Measurements from ENCODE around the gene CYFIP2.

The CYFIP2 gene

DNA sequence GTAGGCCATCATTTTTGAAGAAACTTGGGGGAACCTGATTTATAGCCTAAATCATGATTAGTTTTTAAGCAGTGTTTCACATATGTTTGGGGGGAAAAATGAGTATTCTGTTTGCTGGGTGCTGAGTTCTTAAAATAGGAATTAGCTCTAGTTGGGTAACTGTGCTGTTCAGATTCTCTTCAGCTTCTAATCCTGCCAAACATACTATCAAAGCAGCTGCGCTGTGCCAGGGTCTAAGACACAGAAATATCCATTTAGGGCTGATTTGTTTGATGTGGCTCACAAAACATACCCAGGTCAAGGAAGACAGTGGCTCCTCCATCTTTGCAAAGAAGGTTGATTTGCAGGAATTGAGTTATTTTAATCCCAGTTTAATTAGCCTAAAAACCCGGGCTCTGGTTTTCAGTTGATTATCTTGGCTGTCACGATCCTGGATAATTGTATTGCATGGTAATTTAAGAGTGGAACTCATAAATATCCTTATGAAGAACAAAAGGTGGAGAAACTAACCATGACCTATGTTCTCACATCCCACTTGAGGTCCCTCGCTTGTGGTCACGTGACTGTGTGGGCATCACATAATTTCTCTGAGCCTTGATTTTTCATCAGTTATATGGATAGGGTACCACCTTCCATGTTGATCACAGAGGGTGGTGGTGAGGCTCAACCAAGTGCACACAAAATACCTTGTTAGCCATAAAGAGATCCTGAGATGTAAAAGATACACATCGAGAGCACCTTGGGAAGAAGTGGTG is 18.7 kb downstream of the CYFIP2 start:
- peaks cover 71% of the 10 kb centered on the region for H3K36me3 ChIP-seq
- no peaks in the 10 kb centered on the region for H3K27me3 ChIP-seq
- H3K27ac ChIP-seq = no peak overlapping the region
- no peak overlapping the region for H3K4me2 ChIP-seq
- no peak for TF ChIP-seq Cebpa-rat (IDR thresholded peaks at IDR 0.05)
- H3K4me3 ChIP-seq = no peak overlapping the region
- peaks cover 99% of the 10 kb centered on the region for H4K20me1 ChIP-seq
- no peaks in the 10 kb centered on the region for H3K9me3 ChIP-seq
- peaks cover 32% of the 10 kb centered on the region for H3K4me1 ChIP-seq
- no peak overlapping the region for H3K9ac ChIP-seq

DNA sequence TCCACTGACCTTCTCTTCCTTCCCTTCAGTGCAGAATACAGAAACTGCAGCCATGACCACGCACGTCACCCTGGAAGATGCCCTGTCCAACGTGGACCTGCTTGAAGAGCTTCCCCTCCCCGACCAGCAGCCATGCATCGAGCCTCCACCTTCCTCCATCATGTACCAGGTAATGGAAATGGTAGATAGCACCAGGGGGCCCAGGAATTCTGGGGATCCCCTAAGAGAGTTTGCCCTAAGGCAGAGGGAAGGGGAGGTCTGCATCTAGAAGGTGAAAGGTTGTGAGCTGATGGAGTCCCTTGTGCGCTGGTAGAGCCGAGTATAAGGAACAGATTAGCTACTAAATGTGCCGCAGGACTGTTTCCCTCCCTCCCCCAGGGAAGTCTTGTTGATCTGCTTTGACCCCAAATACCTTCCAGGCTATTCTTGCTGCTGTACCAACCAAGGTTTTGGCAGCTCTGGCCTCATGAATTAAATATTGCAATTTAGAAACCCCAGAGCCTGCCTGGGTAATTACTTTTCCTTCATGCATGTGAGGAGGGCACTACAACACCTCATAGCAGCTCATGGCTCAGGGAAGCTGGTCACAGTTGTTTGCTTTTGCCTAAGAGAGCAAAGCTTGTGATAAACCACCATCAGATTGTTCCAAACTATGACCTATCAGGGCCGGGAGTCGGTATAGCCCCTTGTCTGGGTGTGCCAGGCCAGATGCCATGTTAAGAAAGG is 19.6 kb downstream of the CYFIP2 start:
- Histone ChIP-seq H3K4me2 (no peak overlapping the region), H3K4me1 (peaks cover 32% of the 10 kb centered on the region), H3K4me3 (no peak overlapping the region), H3K27ac (no peak overlapping the region), H3K36me3 (peaks cover 76% of the 10 kb centered on the region), H4K20me1 (peaks cover 99% of the 10 kb centered on the region), H3K9me3 (no peaks in the 10 kb centered on the region), H3K27me3 (no peaks in the 10 kb centered on the region), H3K9ac (no peak overlapping the region)
- TF ChIP-seq Cebpa-rat (IDR thresholded peaks at IDR 0.05) = no peak

DNA sequence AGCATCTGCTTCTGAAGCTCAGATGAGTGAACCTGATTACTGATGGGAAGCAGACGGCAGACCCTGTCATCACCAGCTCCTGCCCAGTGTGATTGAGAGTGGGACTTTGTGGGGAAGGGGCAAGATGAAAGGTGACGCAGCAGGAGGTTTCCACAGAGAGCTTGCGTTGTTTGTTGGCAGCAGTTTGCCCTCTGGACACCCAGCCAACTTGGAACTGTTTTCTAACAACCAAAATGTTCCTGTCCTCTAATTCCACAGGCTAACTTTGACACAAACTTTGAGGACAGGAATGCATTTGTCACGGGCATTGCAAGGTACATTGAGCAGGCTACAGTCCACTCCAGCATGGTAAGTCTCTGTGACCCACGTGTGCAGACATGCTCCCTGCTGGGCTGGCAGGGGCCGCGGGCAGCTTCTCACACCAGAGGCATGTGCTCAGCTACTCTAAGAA is 20.9 kb downstream of the CYFIP2 start:
- H3K9ac ChIP-seq = no peak overlapping the region
- H3K27ac ChIP-seq = no peak overlapping the region
- H3K4me1 ChIP-seq = peaks cover 30% of the 10 kb centered on the region
- no peak for TF ChIP-seq Cebpa-rat (IDR thresholded peaks at IDR 0.05)
- H3K36me3 ChIP-seq = peaks cover 83% of the 10 kb centered on the region
- H3K4me2 ChIP-seq = no peak overlapping the region
- H3K4me3 ChIP-seq = no peak overlapping the region
- no peaks in the 10 kb centered on the region for H3K9me3 ChIP-seq
- no peaks in the 10 kb centered on the region for H3K27me3 ChIP-seq
- H4K20me1 ChIP-seq = peaks cover 99% of the 10 kb centered on the region

DNA sequence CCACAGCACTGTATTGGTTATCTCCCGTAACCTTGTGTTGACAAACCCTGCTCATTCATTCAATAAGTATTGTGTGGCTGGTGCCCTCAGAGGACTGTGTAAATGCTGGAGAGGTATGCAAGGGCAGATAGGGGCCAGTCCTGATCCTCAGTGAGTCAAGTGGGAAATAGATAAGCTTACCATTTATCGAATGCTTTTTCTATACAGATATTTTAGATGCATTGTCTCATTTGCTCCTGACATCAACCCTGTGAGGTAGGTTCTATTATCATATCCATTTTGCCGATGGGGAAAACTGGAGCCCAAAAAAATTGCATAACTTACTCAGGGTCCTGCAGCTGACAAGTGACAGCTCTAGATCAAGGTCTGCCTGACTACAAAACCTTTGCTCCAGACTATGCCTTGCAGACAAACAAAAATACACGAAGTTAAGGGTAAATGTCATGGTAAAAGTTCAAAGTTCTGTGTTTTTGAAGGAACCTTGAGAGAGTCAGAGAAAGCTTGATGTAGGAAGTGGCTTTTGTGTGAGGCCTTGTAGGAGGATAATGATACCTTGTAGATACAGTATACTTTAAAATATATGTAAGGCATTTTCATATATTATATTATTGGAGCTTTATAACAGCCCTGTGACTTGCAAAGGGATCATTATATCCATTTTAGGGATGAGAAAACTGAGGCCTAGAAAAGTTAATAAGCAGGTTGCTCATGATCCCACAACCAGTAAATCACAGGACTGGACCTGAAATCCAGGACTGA is 22.7 kb downstream of the CYFIP2 start:
- Histone ChIP-seq H3K4me3 (no peak overlapping the region), H3K4me2 (no peak overlapping the region), H3K4me1 (peaks cover 12% of the 10 kb centered on the region), H3K36me3 (peaks cover 90% of the 10 kb centered on the region), H3K9ac (no peak overlapping the region), H3K9me3 (no peaks in the 10 kb centered on the region), H4K20me1 (peaks cover 99% of the 10 kb centered on the region), H3K27ac (no peak overlapping the region), H3K27me3 (no peaks in the 10 kb centered on the region)
- TF ChIP-seq Cebpa-rat (IDR thresholded peaks at IDR 0.05) = no peak

DNA sequence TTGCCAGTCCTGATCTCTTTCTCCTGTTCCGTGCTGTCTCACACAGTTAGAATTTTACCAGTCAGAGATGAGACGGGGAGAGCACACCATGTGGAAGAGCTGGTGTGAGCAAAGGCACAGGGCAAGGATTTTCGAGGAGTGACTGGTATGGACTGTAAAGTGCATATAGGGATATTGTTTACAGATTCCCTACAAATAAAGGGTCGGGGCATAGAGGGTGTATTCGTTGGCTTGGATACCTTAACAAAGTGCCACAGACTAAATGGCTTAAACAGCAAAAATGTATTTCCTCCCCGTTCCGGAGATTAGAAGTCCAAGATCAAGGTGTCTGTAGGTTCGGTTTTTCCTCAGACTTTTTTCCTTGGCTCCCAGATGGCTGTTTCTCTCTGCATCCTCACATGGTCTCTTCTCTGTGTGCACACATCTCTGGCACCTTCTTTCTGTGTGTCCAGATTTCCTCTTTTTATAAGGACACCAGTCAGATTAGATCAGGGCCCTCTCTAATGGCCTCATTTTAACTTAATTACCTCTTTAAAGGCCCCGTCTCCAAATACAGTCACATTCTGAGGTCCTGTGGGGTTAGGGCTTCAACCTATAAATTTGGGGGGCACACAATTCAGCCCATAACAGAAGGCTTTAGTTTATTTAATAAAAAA is 23.4 kb downstream of the CYFIP2 start:
- H3K9ac ChIP-seq = no peak overlapping the region
- H4K20me1 ChIP-seq = peaks cover 99% of the 10 kb centered on the region
- H3K27ac ChIP-seq = no peak overlapping the region
- H3K9me3 ChIP-seq = no peaks in the 10 kb centered on the region
- H3K4me3 ChIP-seq = no peak overlapping the region
- H3K4me2 ChIP-seq = no peak overlapping the region
- peaks cover 7% of the 10 kb centered on the region; the same call in 1 of the 2 replicates for H3K4me1 ChIP-seq
- H3K36me3 ChIP-seq = peaks cover 96% of the 10 kb centered on the region
- no peak for TF ChIP-seq Cebpa-rat (IDR thresholded peaks at IDR 0.05)
- H3K27me3 ChIP-seq = no peaks in the 10 kb centered on the region

DNA sequence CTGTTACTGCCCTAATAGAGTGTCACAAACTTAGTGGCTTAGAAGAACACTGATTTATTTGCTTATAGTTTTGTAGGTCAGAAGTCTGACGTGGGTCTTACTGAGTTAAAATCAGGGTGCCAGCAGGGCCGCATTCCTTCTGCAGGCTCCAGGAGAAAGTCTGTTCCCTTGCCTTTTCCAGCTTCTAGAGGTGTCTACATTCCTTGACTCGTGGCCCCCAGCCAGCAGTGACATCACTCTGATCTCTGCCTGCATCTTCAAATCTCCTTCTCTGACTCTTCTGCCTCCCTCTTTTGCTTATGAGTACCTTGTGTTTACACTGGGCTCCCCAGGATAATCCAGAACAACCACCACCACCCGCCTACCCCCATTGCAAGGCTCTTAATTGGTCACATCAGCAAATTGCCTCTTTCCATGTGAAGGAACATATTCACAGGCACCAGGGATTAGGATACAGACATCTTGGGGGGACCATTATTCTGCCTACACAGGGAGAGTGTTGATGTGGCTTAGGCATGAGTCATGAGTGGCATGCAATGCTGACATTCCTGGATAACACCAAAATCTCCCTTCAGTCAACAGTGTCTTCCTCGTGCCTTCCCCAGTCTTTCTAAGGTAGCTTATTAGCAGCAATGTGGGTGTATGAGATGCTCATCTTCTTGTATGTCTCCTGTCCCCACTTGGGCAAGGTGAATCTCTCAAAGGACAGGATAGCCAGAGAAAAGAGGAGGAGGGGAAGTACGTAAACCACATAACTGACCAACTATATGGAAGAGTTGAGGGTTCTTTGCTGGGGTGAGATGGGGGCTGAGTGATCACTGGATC is 24.4 kb downstream of the CYFIP2 start:
- TF ChIP-seq Cebpa-rat (IDR thresholded peaks at IDR 0.05) = no peak
- Histone ChIP-seq H4K20me1 (peaks cover 99% of the 10 kb centered on the region), H3K4me3 (no peak overlapping the region), H3K27me3 (no peaks in the 10 kb centered on the region), H3K9ac (no peak overlapping the region), H3K4me2 (no peak overlapping the region), H3K27ac (no peak overlapping the region), H3K4me1 (no peaks in the 10 kb centered on the region), H3K36me3 (peaks cover 96% of the 10 kb centered on the region), H3K9me3 (no peaks in the 10 kb centered on the region)

DNA sequence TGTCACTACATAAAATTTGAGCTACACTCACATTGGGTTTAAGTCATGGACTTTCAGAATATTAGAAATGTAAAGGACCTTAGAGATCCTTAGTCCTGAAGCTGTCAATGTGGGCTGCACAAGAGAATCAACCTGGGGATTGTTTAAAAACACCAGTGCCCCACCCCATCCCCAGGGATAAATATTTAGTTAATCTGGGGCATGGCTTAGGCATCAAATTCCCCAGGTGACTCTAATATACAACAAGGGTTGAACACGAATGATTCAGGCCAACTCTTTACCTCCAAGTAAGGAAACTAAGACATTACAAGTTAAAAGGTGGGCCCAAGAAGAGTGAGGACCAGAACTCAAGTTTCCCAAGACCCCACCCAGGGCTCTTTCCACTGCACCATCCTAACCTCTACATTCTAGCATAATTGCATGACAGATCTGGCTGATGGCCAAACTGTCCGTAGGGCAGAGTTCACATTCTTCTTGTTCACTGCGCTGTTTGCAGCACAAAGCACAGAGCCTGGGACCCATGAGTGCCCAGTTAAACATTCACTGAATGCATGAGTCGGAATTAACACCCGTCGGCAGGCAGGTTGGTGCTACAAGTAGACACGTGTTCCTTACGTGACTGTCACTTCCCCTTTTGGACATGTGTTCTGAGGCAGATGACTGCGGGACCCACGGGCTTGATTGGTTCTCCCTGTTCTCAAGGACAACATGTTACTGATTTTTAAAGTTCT is 25.2 kb downstream of the CYFIP2 start:
- H3K9ac ChIP-seq = no peak overlapping the region
- peaks cover 100% of the 10 kb centered on the region for H4K20me1 ChIP-seq
- peaks cover 98% of the 10 kb centered on the region for H3K36me3 ChIP-seq
- TF ChIP-seq Cebpa-rat (IDR thresholded peaks at IDR 0.05) = no peak
- H3K27me3 ChIP-seq = no peaks in the 10 kb centered on the region
- no peak overlapping the region for H3K4me3 ChIP-seq
- H3K4me1 ChIP-seq = no peaks in the 10 kb centered on the region
- no peaks in the 10 kb centered on the region for H3K9me3 ChIP-seq
- no peak overlapping the region for H3K4me2 ChIP-seq
- H3K27ac ChIP-seq = no peak overlapping the region

DNA sequence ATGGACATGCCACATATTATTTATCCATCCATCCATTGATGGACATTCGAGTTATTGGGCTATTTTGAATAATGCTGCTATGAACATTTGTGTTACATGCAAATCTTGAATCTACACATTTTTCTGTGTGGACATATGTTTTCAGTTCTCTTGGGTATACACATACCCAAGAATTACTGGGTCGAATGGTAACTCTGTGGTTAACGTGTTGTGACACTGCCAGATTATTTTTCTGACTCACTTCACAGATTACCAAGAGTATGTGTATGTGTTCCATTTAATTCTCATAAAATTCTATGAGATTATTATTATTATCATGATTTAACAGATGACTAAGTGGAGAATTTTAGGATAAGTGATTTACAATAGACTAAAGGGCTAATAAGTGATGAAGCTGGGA is 26.7 kb downstream of the CYFIP2 start:
- no peak overlapping the region for H3K27ac ChIP-seq
- TF ChIP-seq Cebpa-rat (IDR thresholded peaks at IDR 0.05) = no peak
- H3K36me3 ChIP-seq = peaks cover 99% of the 10 kb centered on the region
- no peak overlapping the region for H3K4me2 ChIP-seq
- peaks cover 100% of the 10 kb centered on the region for H4K20me1 ChIP-seq
- no peaks in the 10 kb centered on the region for H3K9me3 ChIP-seq
- no peaks in the 10 kb centered on the region for H3K4me1 ChIP-seq
- H3K4me3 ChIP-seq = no peak overlapping the region
- H3K9ac ChIP-seq = no peak overlapping the region
- no peaks in the 10 kb centered on the region for H3K27me3 ChIP-seq

Measured in BLaER1 (cell line).